ENCODE results near the gene VCAM1. TPM values are rescaled to one million over a fixed set of nuclear protein-coding genes. Genes with fewer than 3 reads are reported as not detected.

VCAM1 gene
- total RNA-seq, 2 experiments from 2014 or later: not detected

DNA sequence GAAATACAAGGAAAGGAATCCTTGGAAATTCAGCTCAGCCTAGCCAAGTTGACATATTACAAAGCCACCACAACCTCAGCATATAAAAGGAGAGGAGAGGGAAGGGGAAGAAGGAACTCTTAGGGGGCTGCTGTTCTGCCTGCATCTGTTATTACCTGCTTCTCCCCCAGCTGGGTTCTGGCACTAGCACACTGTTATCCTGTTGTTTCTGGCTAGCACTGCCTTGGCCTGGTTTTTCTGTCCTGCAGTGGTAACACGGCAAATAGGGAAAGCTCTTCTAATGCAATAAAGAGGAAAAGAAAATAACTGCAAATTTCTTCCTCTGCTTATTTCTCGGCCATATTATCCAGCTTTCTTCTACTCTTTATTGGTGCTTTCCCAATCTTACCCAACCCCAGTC lies 16.5 kb upstream of the VCAM1 start:
- Histone ChIP-seq H3K36me3 (ENCODE audit: insufficient read depth, low read length) (no peaks in the 10 kb centered on the region), H3K27ac (ENCODE audit: low read depth, low read length, poor library complexity, severe bottlenecking) (no peak overlapping the region), H3K79me2 (ENCODE audit: insufficient read depth, low read depth, low read length) (no peaks in the 10 kb centered on the region), H3K9me3 (ENCODE audit: low read length) (no peaks in the 10 kb centered on the region), H3K4me3 (ENCODE audit: low read depth, low read length, poor library complexity, severe bottlenecking) (no peak overlapping the region), H3K4me2 (ENCODE audit: low read length) (no peak overlapping the region), H3K4me1 (ENCODE audit: insufficient read depth, low read length, poor library complexity, severe bottlenecking) (no peaks in the 10 kb centered on the region), H4K20me1 (ENCODE audit: insufficient read depth, low read length) (no peaks in the 10 kb centered on the region), H2AFZ (ENCODE audit: low read length) (no peak overlapping the region), H3K9me2 (ENCODE audit: insufficient read depth, low read length) (no peaks in the 10 kb centered on the region; the same call in 1 of the 2 replicates)
- BruUV-seq (replicated peaks): no TSS peak
- TF ChIP-seq, protein P1, sequence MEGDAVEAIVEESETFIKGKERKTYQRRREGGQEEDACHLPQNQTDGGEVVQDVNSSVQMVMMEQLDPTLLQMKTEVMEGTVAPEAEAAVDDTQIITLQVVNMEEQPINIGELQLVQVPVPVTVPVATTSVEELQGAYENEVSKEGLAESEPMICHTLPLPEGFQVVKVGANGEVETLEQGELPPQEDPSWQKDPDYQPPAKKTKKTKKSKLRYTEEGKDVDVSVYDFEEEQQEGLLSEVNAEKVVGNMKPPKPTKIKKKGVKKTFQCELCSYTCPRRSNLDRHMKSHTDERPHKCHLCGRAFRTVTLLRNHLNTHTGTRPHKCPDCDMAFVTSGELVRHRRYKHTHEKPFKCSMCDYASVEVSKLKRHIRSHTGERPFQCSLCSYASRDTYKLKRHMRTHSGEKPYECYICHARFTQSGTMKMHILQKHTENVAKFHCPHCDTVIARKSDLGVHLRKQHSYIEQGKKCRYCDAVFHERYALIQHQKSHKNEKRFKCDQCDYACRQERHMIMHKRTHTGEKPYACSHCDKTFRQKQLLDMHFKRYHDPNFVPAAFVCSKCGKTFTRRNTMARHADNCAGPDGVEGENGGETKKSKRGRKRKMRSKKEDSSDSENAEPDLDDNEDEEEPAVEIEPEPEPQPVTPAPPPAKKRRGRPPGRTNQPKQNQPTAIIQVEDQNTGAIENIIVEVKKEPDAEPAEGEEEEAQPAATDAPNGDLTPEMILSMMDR (conservative IDR thresholded peaks at IDR 0.05; ENCODE audit: low read length): no peak
- no peak for TF ChIP-seq EZH2phosphoT487 (IDR thresholded peaks at IDR 0.05; ENCODE audit: borderline replicate concordance, low read depth, low read length)
- DNase-seq (ENCODE audit: low spot score): no peak
- ChIA-PET POLR2A (no interaction called here), CTCF (ENCODE audit: unreplicated experiment) (no interaction called here)
- intact Hi-C loops (cut with micrococcal nuclease; ENCODE audit: unreplicated experiment): no loop called here

DNA sequence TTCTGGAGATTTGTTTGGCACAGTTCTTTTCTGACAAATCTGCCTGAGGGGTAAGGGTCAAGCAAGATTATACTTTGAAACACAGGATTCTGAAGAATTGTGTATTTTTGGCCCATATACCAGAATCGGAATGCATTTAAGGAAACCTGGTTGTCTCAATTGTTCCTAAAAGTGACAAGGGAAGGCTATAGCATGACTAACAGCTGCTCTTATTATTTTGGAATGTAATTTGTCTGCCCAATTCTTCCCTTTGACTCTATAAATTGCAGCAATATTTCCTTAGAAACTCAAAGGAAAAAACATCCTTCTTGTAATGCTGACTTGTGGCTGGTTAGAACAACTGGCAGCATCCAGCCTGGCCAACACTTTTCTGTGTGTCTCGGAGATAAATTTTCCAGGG lies 15.8 kb upstream of the VCAM1 start:
- CTCF ChIA-PET (ENCODE audit: unreplicated experiment): no interaction called here

DNA sequence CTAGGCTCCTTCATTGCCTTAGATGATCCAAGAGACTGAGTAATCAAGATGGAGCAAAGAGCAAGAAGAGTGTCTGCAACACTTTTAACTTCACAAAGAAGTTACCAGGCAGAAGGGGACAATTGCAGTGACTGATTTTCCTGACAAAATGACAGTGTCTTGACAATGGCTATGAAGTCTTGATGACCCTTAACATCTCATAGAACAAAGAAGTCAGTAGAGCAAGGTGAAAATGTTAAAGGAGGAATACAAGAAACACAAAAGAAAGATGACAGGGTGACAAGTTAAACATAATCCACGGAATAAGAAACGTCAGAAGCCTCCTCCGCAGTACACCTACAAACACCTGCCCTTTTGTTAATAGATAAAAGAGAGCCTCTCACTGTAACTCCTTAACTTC lies 15.1 kb upstream of the VCAM1 start:
- TF ChIP-seq EZH2phosphoT487 (IDR thresholded peaks at IDR 0.05; ENCODE audit: borderline replicate concordance, low read depth, low read length): no peak
- TF ChIP-seq, protein P1 (conservative IDR thresholded peaks at IDR 0.05; ENCODE audit: low read length): no peak
- H3K4me3 ChIP-seq (ENCODE audit: low read depth, low read length, poor library complexity, severe bottlenecking): no peak overlapping the region
- H2AFZ ChIP-seq (ENCODE audit: low read length): no peak overlapping the region
- H3K9me2 ChIP-seq (ENCODE audit: insufficient read depth, low read length): no peaks in the 10 kb centered on the region
- no peaks in the 10 kb centered on the region for H3K9me3 ChIP-seq (ENCODE audit: low read length)
- intact Hi-C loops (cut with micrococcal nuclease; ENCODE audit: unreplicated experiment): no loop called here
- H3K36me3 ChIP-seq (ENCODE audit: insufficient read depth, low read length): no peaks in the 10 kb centered on the region
- BruUV-seq (replicated peaks): no TSS peak
- no peak overlapping the region for H3K27ac ChIP-seq (ENCODE audit: low read depth, low read length, poor library complexity, severe bottlenecking)
- DNase-seq (ENCODE audit: low spot score): no peak
- no peak overlapping the region for H3K4me2 ChIP-seq (ENCODE audit: low read length)
- no peaks in the 10 kb centered on the region for H3K4me1 ChIP-seq (ENCODE audit: insufficient read depth, low read length, poor library complexity, severe bottlenecking)
- ChIA-PET POLR2A (no interaction called here), CTCF (ENCODE audit: unreplicated experiment) (no interaction called here)
- no peaks in the 10 kb centered on the region for H4K20me1 ChIP-seq (ENCODE audit: insufficient read depth, low read length)
- no peaks in the 10 kb centered on the region for H3K79me2 ChIP-seq (ENCODE audit: insufficient read depth, low read depth, low read length)

More for the DNA sequence above, 15.8 kb upstream of the VCAM1 start:
- no peaks in the 10 kb centered on the region for H3K9me3 ChIP-seq (ENCODE audit: low read length)
- no peaks in the 10 kb centered on the region for H3K79me2 ChIP-seq (ENCODE audit: insufficient read depth, low read depth, low read length)
- H3K36me3 ChIP-seq (ENCODE audit: insufficient read depth, low read length): no peaks in the 10 kb centered on the region
- TF ChIP-seq, protein P1 (conservative IDR thresholded peaks at IDR 0.05; ENCODE audit: low read length): no peak
- TF ChIP-seq EZH2phosphoT487 (IDR thresholded peaks at IDR 0.05; ENCODE audit: borderline replicate concordance, low read depth, low read length): no peak
- no peak overlapping the region for H3K4me3 ChIP-seq (ENCODE audit: low read depth, low read length, poor library complexity, severe bottlenecking)
- no peaks in the 10 kb centered on the region for H3K4me1 ChIP-seq (ENCODE audit: insufficient read depth, low read length, poor library complexity, severe bottlenecking)
- no peak overlapping the region for H3K4me2 ChIP-seq (ENCODE audit: low read length)
- POLR2A ChIA-PET: no interaction called here
- H2AFZ ChIP-seq (ENCODE audit: low read length): no peak overlapping the region
- DNase-seq (ENCODE audit: low spot score): no peak
- no TSS peak for BruUV-seq (replicated peaks)
- H4K20me1 ChIP-seq (ENCODE audit: insufficient read depth, low read length): no peaks in the 10 kb centered on the region
- H3K9me2 ChIP-seq (ENCODE audit: insufficient read depth, low read length): no peaks in the 10 kb centered on the region; the same call in 1 of the 2 replicates
- H3K27ac ChIP-seq (ENCODE audit: low read depth, low read length, poor library complexity, severe bottlenecking): no peak overlapping the region
- intact Hi-C loops (cut with micrococcal nuclease; ENCODE audit: unreplicated experiment): no loop called here

Measured in OCI-LY7 (cell line).